ENCODE results near the gene LDLRAD3.
"Not testable (repeated sequence)": the region's sequence is repeated elsewhere in the genome, so short reads cannot be mapped to it uniquely, and the experiment has no call there.

LDLRAD3 gene

GRCh38 chr11:36186340-36187175 lies 242.7 kb downstream of the LDLRAD3 start:
- peaks cover 3% of the 10 kb centered on the region for H3K27me3 ChIP-seq (ENCODE audit: insufficient read depth, low read length, poor library complexity)
- DNase-seq = no peak
- no peak for ATAC-seq (ENCODE audit: insufficient read depth, low read depth)
- H2AFZ ChIP-seq (ENCODE audit: low read depth, low read length) = no peak overlapping the region
- H3K4me1 ChIP-seq (ENCODE audit: insufficient read depth, low read length) = no peaks in the 10 kb centered on the region
- H3K4me3 ChIP-seq (ENCODE audit: low read depth in 1 of 2, low read length in 2 of 2) = no peak overlapping the region
- H3K36me3 ChIP-seq (ENCODE audit: insufficient read depth, low read length) = no peaks in the 10 kb centered on the region
- H3K79me2 ChIP-seq (ENCODE audit: insufficient read depth, low read length) = no peaks in the 10 kb centered on the region
- H3K27ac ChIP-seq (ENCODE audit: low read length) = no peak overlapping the region
- H3K9ac ChIP-seq (ENCODE audit: low read depth, low read length) = no peak overlapping the region
- no peak overlapping the region for H3K4me2 ChIP-seq (ENCODE audit: insufficient read depth, low read length)
- TF ChIP-seq EZH2 (IDR thresholded peaks at IDR 0.05; ENCODE audit: borderline replicate concordance, low read depth, low read length, severe bottlenecking) = no peak
- no peak for TF ChIP-seq CTCF (IDR thresholded peaks at IDR 0.05; ENCODE audit: borderline replicate concordance, extremely low read depth, low read length, poor library complexity, severe bottlenecking)
- no peaks in the 10 kb centered on the region for H3K9me3 ChIP-seq (ENCODE audit: insufficient read depth, low read length, severe bottlenecking)
- no peaks in the 10 kb centered on the region for H4K20me1 ChIP-seq (ENCODE audit: insufficient read depth, low read length)

GRCh38 chr11:36187622-36188021 lies 243.8 kb downstream of the LDLRAD3 start:
- no peak overlapping the region for H3K4me3 ChIP-seq (ENCODE audit: low read depth in 1 of 2, low read length in 2 of 2)
- TF ChIP-seq CTCF (IDR thresholded peaks at IDR 0.05; ENCODE audit: borderline replicate concordance, extremely low read depth, low read length, poor library complexity, severe bottlenecking) (no peak), EZH2 (IDR thresholded peaks at IDR 0.05; ENCODE audit: borderline replicate concordance, low read depth, low read length, severe bottlenecking) (no peak)
- no peak for DNase-seq
- H3K36me3 ChIP-seq (ENCODE audit: insufficient read depth, low read length) = no peaks in the 10 kb centered on the region
- no peak overlapping the region for H2AFZ ChIP-seq (ENCODE audit: low read depth, low read length)
- no peak overlapping the region for H3K4me2 ChIP-seq (ENCODE audit: insufficient read depth, low read length)
- no peak overlapping the region for H3K9ac ChIP-seq (ENCODE audit: low read depth, low read length)
- no peak for ATAC-seq (ENCODE audit: insufficient read depth, low read depth)
- no peak overlapping the region for H3K27ac ChIP-seq (ENCODE audit: low read length)
- H3K9me3 ChIP-seq (ENCODE audit: insufficient read depth, low read length, severe bottlenecking) = no peaks in the 10 kb centered on the region
- no peaks in the 10 kb centered on the region for H4K20me1 ChIP-seq (ENCODE audit: insufficient read depth, low read length)
- no peaks in the 10 kb centered on the region for H3K4me1 ChIP-seq (ENCODE audit: insufficient read depth, low read length)
- H3K27me3 ChIP-seq (ENCODE audit: insufficient read depth, low read length, poor library complexity) = peaks cover 2% of the 10 kb centered on the region
- no peaks in the 10 kb centered on the region for H3K79me2 ChIP-seq (ENCODE audit: insufficient read depth, low read length)

GRCh38 chr11:36189735-36190134 lies 245.9 kb downstream of the LDLRAD3 start:
- H3K4me3 ChIP-seq (ENCODE audit: low read depth in 1 of 2, low read length in 2 of 2); DNase-seq; H3K79me2 ChIP-seq (ENCODE audit: insufficient read depth, low read length); H3K9me3 ChIP-seq (ENCODE audit: insufficient read depth, low read length, severe bottlenecking); H3K9ac ChIP-seq (ENCODE audit: low read depth, low read length); H4K20me1 ChIP-seq (ENCODE audit: insufficient read depth, low read length); H3K4me2 ChIP-seq (ENCODE audit: insufficient read depth, low read length); H2AFZ ChIP-seq (ENCODE audit: low read depth, low read length); H3K4me1 ChIP-seq (ENCODE audit: insufficient read depth, low read length); ATAC-seq (ENCODE audit: insufficient read depth, low read depth); H3K27me3 ChIP-seq (ENCODE audit: insufficient read depth, low read length, poor library complexity); H3K27ac ChIP-seq (ENCODE audit: low read length); H3K36me3 ChIP-seq (ENCODE audit: insufficient read depth, low read length): not testable (repeated sequence)

GRCh38 chr11:36191941-36192340 lies 248.1 kb downstream of the LDLRAD3 start:
- Histone ChIP-seq H4K20me1 (ENCODE audit: insufficient read depth, low read length) (no peaks in the 10 kb centered on the region), H2AFZ (ENCODE audit: low read depth, low read length) (no peak overlapping the region), H3K79me2 (ENCODE audit: insufficient read depth, low read length) (no peaks in the 10 kb centered on the region), H3K27ac (ENCODE audit: low read length) (no peak overlapping the region), H3K9me3 (ENCODE audit: insufficient read depth, low read length, severe bottlenecking) (no peaks in the 10 kb centered on the region), H3K27me3 (ENCODE audit: insufficient read depth, low read length, poor library complexity) (no peaks in the 10 kb centered on the region), H3K4me1 (ENCODE audit: insufficient read depth, low read length) (no peaks in the 10 kb centered on the region), H3K9ac (ENCODE audit: low read depth, low read length) (no peak overlapping the region), H3K4me2 (ENCODE audit: insufficient read depth, low read length) (no peak overlapping the region), H3K36me3 (ENCODE audit: insufficient read depth, low read length) (no peaks in the 10 kb centered on the region), H3K4me3 (ENCODE audit: low read depth in 1 of 2, low read length in 2 of 2) (no peak overlapping the region)
- TF ChIP-seq CTCF (IDR thresholded peaks at IDR 0.05; ENCODE audit: borderline replicate concordance, extremely low read depth, low read length, poor library complexity, severe bottlenecking) (no peak), EZH2 (IDR thresholded peaks at IDR 0.05; ENCODE audit: borderline replicate concordance, low read depth, low read length, severe bottlenecking) (no peak)
- no peak for DNase-seq
- ATAC-seq (ENCODE audit: insufficient read depth, low read depth) = no peak

Data from DND-41 (cell line).